ENCODE data around the gene AUTS2.

The AUTS2 gene

GRCh38 chr7:70047891-70048448, 449.7 kb downstream of the AUTS2 start:
- DNase-seq, result no peak

GRCh38 chr7:70051726-70052125, 453.5 kb downstream of the AUTS2 start:
- DNase-seq, result no peak

GRCh38 chr7:70052691-70053090, 454.4 kb downstream of the AUTS2 start:
- no peak for DNase-seq

GRCh38 chr7:70053421-70053820, 455.1 kb downstream of the AUTS2 start:
- no peak for DNase-seq

DNA sequence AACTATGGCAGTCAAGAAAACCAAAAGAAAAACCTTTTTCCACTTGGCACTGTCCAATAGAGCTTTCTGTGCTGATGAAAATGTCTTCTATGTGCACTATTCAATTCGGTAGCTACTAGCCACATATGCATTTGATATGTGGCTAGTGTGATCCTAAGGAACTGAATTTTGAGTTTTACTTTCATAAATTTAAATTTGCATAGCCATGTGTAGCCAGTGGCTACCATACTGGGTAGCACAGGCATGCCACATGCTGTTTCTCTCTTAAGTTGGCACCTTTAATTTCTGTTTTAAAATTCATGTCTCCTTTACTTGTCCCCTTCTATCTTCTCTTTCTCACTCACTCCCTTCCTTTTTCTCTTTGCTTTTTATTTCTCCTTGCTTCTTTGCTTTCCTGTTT, 455.7 kb downstream of the AUTS2 start:
- DNase-seq, result no peak

- DNase-seq, result no peak
Observed at GRCh38 chr7:70056363-70056762, 458.1 kb downstream of the AUTS2 start.

DNA sequence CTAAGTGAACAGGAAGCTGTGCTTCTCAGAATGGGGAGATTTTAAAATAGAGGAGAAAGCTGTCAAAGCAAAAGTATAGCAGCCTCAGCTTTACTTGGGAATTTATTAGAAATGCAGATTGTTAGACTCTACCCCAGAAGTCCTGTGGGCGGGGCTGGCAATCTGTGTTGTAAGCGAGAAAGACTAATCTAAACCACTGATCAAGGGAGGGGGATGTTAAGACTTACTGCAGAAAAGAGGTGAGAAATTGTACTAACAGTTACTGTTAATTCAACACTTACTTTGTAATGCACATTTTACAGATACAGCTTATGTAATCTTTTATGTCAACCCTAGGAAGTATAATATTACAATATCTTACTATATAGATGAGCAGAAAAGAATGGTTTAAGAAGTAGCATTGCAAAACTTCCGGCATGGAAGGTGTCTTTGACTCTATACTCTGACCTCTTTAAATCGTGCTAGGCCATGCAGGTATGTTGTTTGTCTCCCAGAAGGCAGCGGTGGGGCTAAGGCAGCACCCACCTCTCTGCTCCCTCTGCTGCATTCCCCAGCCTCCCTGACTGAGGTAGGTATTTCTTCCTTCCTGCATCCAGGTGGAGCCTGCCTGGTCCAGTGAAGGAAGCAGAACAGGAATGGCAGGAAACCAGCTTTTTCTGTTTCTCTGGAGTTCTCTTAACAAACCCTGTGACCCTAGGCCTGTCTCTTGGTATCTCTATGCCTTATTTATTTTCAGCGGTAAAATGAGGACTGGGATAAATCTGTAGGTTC, 462.2 kb downstream of the AUTS2 start:
- DNase-seq, result no peak

GRCh38 chr7:70063371-70063770, 465.1 kb downstream of the AUTS2 start:
- DNase-seq, result no peak

DNA sequence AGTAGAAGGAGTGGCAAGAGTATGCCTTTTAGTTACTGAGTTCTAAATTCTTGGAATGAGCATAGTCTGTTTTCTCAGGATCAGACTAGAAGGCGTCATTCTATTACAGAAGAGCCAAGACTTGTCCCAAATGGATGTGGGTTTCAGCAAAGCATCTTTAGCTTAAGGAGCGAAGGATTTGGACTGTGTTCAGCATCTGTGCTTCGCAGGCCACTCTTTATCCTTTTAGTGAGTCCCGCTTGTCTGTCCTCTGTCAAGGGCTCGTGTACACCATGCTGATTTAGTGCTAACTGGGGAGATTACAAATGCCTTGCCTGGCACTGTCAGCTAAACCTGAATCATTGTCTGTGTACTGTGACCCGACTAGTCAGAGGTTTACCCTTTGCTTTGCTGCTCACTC, 465.7 kb downstream of the AUTS2 start:
- no peak for DNase-seq

DNA sequence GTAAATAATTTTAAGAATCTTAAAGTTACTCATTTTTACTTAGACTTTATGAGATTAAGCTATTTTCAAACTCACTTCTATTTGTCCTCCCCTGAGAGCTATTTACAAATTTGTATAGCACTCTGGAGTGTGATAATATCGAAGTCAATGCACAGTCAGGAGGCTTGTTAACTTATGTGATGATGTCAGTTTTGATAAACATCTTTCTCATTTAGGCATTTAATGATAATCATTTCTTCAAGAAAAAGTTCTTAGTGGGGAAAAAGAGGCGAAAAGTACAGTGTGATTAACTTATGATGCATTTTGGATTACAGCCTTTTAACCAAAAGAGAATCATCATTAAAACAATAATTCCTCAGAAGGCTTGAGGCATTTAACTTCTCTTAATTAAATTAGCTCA, 468.6 kb downstream of the AUTS2 start:
- DNase-seq, result no peak

DNA sequence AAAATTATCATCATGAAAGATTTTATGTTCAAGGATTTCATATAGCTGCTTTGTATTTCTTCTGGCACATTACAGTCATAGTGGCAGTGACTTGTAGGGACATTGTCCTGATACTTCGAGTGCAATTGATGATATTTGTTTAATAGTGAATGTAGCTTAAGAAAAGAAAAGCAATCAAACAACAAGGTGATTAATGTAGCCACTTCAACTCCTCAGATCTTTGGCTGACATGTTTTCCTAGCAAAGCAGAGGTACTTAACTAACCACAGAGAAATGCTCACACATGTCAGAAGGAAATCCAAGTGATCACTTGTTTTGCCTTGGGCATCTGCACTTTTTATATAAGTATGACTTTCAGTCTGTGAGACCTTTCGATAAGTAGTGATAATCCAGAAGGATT, 470.3 kb downstream of the AUTS2 start:
- DNase-seq, result no peak

DNA sequence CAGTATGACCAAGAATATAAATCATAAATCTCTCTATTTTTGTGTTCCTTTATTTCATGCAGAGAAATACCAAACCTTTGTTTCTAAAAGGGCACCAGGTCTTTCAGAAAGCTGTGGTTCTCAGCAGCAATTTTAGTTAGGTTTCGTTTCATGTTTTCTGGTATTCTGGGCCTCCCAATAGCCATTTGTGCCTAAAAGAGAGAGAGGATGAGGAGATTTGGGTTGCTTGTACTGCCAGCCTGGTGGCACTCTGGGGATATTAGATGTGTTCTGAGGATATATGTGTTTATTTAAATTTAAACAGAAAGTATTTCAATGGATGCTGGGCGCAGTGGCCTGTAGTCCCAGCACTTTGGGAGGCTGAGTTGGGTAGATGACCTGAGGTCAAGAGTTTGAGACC, 471.7 kb downstream of the AUTS2 start:
- DNase-seq, result no peak

DNA sequence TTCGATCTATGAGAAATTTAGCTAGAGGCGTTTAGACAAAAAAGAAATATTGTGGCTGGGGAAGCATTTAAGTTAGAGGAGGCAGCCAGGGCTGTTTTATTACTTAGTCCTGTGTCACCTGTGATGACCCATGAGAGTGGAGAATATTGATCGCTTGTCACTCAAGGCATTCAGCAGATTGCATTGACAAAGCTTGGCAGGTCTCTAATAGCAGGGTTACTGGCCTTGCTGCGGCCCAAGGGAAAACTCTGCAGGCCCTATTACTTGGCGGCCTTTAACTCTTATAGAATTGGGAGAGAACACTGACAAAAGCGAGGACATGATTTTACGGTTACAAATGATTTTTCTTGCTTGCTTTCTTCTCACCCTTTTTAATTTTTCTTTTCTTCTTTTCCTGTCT, 473.5 kb downstream of the AUTS2 start:
- DNase-seq, result no peak

- no peak for DNase-seq
Observed at GRCh38 chr7:70072220-70072619, 473.9 kb downstream of the AUTS2 start.

- DNase-seq, result no peak
Observed at GRCh38 chr7:70076325-70076724, 478.1 kb downstream of the AUTS2 start.

- no peak for DNase-seq
Observed at GRCh38 chr7:70082099-70082611, 483.9 kb downstream of the AUTS2 start.

DNA sequence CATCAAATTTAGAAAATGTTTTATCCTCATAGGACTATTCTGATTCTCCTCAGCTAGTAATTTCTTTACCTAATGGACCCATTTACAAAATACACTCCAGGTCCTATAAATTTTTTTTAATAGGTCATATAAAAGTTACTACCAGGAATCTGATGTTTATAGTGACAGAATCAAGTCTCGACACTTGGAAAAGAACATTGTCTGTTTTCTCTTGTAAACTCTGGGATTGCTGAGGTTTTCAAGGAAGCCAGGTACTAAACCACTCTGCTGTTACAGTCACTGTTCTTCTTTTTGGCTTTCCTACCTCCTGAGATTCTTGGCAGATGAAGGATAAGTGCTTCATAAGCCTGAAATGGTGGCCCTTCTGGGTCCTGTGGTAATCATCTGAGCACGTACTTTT, 493.1 kb downstream of the AUTS2 start:
- DNase-seq, result no peak

GRCh38 chr7:70092314-70093204, 494.3 kb downstream of the AUTS2 start:
- DNase-seq, result peak; percentile 78

- peak; percentile 17 for DNase-seq
Observed at GRCh38 chr7:70093205-70093904, 495.1 kb downstream of the AUTS2 start.

GRCh38 chr7:70094831-70095230, 496.6 kb downstream of the AUTS2 start:
- no peak for DNase-seq

DNA sequence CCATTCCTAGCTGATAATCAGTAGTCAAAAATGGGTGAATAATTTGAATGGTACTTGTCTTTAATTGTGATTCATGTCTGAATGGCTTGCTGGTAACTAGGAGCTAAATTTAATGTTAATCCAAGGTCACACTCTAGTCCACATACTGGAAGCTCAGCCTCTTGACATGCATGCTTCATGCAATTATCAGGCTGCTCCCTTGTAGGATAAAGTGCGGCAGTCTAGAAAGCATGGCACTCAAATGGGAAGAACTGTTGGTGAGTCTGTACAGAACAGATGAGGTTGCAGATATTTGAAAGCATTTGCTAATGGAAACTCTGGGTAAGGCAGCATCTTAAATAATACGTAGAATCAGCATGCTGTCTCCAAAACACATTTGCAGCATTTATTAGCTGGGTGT, 499.4 kb downstream of the AUTS2 start:
- no peak for DNase-seq

DNA sequence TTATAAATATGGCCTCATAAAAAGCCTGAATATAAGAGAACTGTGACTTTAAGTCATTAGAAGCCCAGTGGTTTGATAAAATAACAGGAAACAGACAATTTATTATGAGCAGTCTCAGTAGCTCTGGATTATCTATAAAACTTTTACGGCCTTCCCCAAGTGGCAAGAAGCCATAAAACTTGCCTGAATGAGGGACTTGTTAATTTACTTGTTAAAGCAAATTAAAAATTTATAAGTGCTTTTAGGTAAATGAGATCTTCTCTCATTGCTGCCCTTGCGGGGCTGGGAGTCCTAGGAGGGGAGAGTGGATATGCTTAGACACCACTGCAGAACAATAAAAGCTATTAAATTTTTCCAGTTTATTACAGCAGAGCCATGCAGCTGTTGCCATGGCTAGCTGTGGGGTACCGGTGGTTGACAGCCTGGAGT, 499.9 kb downstream of the AUTS2 start:
- DNase-seq, result peak; percentile 25

Data from NCI-H2081 treated with DMSO at 0.1 percent for 48 hours (cell line).